Hematopoietic multipotent progenitor cell treated with erythropoietin and hydrocortisone succinate and interleukin-3 and kit ligand, for 4 days (in vitro differentiated cells): ENCODE measurements around the gene DUSP14.
"Not testable (repeated sequence)": the region's sequence is repeated elsewhere in the genome, so short reads cannot be mapped to it uniquely, and the experiment has no call there.

ENCODE experiments used
- DNase-seq: peaks from one replicate; pipeline ENCODE4 v3.0.0-alpha.2; 2015

DUSP14 gene

DNA sequence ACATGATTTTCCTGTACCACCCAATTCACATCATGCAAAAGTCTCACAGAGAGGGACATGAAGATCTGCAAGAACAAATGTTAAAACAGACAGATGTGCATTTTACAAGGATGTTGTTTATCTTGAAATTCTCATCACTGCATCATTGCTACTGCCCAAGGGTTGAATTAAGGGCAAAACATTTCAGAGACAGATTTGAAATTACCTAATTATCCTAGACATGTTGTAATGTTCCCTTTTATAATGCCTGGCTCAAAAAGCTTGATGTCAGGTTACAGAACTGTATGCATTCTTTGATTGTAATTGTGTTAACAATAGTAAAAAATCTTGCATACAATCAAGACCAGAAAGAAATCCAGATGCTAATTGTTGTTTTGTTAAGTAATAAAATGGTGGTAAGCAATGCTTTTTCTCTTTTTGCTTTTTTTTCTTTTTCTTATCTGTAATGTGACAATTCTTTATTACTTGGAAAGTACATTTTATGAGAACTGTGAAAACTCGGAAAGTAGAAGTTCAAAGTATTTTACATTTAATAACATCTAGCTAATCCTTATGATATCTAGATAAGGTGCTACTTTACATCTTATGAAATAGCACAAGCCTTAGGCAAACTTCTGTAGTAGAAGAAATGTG is 3.6 kb upstream of the DUSP14 start:
- DNase-seq: no peak

DNA sequence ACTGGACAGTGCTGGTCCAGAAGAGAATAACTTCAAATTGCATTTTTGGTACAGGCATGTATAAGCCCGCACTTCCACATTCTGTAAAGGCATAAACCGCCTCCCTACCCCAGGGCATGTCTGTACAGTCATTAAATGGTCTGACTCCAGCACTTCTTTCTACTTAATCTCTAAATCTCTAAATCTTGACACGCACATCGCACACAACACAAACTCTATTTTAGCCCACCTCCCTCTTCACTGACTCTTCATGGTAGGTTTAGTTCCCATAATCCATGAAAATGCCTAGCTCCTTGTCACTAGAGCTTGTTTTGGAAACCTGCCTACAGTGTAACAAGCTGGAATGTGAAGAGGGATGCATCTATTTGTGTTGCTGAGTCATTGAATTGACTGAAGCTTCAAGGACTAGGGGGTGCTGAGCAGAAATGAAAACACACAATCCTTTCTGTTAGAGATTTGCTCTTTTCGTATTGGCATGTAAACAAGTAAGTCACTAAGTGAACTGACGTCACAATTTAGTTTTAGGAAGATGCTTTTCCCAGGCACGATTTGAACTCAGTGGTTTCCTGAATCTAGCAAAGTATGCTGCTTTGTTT is 1.6 kb upstream of the DUSP14 start:
- DNase-seq: peak; percentile 76

DNA sequence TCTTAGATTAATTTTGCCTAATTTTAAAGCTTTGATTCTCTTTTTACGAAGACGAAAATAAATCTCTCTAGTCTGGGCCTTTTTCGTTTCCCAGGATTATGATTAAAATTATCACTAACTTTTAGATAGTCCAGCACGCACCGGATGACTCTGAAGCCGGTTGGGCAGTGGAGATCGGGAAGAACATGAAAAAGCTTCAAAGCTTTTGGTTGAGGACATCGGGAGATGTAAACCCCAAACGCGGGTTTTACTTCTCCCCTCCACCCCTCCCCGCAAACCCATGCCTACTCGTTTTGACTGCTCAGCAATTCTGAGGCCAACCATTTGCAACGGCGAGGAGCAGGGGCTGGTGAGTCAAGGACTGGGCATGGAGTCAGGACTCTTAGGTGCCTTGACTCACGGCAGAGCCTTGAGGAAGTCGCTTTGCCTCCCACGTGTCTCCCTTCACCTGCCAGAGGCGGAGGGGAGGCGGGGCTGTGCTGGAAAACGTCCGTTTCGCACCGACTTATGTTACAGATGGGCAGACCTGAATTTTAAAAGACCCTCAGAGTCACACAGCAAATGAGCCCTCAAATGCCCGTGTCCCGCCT is 989 bp upstream of the DUSP14 start:
- DNase-seq: peak; percentile 58

DNA sequence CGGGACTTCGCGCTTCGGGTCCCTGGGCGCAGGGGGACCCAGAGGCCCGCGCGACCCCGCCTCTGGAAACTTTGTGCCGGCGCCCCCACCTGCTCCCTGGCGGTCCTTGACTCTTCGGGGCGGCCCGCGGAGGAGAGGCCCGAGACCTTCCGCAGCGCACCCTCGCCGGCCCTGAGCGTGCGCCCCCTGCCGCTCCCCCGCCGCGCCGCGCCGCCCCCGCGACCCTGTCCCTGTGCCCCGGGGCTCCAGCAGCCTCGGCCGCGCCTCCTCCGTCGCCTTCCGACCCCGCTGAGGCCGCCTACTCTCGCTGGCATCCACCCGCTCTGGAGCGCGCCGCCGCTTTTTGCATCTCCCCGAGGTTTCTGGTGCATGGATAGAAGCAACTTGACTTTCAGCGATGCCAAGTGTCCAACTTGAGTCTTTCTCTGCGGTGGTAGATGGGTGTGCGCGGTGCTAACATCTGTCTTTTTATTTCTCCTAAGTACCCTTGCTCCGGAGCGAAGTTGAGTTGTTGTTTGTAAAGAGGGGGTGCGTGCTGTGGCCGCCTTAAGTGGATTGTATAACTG is 414 bp downstream of the DUSP14 start:
- peak; percentile 89 for DNase-seq

DNA sequence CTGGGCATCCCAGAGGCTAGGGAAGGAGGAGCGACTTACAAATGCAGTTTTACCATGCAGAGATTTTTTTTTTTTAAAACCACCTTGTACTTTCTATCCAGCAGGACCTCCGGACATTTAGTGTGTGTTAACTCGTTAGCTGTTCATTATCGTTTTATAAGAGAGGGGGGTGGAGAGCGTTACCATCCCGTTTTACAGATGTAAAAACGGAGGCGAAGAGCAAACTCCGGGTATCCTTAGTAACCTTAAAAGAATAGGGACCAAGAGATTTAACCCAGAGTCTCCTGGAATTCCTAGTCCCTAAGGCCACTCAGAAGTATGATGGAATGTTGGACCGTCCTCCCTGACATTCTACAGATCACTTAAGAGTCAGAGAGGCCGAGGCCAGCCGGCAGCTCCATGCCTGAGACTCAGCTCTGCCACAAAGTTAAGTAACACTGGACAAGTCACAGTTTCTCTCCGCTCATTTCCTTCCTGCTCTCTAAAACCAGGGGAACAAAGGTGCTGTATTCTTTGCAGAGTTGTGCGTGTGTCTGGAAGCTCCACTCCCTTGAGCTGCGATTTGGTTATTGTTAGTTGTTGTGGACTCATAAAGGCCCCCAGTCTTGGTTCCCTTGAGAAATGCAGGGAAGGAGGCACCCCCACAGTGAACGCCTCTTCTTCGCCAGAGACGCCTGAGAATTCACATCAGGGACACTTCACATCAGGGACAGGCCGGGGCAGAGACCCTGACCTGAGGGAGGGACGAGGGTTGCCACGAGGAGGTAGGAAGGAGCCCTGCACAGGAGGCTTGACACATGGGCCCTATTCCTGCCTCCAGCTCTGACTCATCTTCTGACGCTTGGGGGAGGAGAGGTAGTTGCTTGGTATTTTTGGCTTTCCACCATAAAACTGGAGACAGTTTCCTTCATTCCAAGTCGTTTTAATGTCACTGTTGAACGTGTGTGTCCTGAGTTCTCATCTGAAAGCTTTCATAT is 1.2 kb downstream of the DUSP14 start:
- DNase-seq: peak; percentile 62

DNA sequence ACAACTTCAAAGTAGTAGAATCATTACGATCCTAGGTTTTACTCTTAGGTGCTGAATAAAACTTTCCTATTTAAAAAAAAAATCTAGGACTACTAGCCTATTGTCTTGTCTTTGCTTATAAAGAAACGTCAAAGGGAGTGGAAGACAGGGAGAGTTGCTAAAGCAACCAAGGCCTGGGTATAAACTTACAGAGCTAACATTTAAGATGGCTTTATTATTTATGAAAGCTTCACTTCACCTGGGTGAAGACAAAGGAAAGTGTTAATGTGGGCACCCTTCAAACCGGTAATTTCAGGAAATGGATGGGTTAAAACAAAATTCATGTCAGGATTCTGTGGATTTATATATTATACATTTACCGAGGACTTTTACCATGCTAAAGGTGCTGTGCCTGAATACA is 2.5 kb downstream of the DUSP14 start:
- DNase-seq: no peak

DNA sequence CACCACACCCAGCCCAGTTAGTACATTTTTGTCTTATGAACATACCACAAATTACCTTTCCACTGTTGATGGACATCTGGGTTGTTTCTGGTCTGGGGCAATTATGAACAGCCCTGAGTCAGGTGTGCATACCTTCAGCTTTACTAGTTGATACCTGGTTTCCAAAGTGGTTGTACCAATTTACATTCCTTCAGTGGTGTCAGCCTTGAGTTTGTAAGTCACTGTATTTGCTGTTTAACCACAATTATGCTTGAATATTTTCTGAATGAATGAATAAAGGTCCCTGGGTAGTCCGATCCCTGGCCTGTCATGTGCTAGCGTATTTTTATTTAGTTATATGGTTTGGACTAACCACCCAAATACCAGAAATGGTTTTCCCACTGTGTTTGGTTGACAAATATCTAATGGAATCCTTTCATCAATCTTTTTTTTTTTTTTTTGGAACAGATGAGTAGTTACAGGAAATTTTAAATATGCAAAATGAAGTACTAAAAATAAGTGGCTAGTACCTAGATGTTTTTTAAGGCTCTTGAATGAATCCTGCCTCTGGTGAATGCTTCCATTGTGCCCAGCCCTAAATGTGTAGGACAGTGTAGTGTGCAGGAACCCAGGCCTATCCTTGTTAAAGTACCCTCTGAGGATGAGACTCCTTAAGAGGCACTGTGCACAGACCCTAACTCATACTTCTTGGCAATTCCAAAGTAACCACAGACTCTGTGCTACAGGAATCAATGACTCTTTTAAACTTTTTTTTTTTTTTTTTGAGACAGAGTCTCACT is 3.7 kb downstream of the DUSP14 start:
- DNase-seq: no peak

DNA sequence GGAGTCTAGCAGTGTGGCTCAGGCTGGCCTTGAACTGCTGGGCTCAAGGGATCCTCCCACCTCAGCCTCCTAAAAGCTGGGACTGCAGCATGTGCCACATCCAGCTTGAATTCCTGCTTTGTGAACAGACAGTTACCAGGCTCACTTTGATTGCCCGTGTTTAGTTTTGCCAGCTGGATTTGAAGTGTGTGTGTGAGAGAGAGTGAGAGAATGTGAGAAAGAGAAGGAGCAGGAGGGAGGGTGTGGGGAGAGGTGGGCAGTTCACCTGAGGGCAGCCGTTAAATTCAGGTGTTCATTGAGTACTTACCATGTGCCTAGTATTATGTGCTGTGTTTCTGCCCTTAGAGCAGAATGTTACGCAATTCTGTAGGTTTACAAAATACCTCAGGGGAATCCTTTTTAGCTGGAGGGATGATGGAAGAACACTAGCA is 4.7 kb downstream of the DUSP14 start:
- DNase-seq: no peak

DNA sequence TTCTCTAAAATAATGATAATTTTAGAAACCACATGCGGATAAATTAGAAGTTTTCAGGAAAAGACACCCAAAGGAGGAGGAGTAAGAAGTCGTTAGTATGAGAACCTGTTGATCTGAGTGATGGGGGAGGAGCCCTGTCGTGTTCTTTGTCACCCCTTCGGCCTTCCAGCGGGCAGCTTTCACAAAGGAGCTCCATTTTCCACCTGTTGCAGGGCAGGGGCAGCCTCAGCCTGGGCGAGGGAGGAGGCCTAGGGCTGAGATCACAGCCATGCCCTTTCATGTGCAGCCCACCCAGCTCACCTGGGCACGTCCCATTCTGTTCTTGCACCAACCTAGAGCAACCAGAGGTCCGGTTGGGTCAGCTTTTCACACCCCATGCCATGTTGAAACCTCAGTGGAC is 5.3 kb downstream of the DUSP14 start:
- no peak for DNase-seq

DNA sequence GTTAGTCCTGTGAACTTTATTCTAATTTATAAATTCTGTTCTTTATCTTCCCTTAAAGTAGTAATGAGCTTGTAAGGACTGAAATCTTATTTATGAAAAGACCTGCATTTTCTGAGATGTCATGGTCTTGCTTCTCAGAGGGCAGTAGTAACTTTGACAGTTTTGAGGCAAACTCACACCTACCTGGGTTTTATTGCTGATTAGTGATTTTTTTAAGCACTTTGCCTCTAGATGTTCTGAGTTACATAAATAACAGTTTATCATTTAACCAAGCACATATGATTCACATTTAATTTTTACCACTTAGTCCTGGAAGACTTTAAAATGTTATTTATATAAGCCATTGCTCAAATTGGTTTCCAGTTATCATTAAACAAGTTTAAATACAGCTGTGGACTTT is 10.7 kb downstream of the DUSP14 start:
- no peak for DNase-seq

DNA sequence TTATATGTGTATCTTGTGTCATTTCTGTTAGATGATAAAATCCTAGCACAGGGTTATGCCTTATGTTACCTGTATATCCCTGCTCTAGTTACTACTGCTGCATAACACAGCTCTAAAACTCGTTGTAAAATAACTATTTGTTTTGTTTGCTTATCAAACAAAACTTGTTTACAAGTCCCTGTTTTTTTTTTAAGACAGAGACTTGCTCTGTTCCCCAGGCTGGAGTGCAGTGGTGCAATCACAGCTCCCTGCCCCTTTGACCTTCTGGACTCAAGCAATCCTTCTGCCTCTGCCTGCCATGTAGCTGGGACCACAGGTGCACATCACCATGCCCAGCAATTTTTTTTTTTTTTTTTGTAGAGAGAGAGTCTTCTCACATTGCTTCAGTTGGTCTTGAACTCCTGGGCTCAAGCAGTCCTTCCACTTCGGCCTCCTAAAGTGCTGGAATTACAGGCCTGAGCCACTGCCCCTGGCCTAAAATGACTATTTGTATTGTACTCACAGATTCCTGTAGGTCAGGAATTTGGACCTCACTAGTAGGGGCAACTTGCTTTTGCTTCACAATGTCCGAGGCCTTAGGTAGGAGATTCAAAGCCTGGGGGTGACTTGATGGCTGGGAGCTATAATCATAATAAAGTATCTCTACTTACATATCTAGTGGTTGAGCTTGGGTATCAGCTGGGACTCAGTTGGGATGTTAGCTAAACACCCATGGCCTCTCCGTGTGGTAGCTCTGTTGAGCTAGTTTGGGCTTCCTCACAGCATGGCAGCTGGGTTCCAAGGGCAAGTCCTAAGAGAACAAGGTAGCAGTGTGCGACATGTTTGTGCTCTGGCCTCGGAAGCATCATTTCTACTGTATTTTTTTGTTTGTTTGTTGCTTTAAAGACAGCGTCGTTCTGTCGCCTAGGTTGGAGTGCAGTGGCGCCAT is 12.6 kb downstream of the DUSP14 start:
- no peak for DNase-seq

DNA sequence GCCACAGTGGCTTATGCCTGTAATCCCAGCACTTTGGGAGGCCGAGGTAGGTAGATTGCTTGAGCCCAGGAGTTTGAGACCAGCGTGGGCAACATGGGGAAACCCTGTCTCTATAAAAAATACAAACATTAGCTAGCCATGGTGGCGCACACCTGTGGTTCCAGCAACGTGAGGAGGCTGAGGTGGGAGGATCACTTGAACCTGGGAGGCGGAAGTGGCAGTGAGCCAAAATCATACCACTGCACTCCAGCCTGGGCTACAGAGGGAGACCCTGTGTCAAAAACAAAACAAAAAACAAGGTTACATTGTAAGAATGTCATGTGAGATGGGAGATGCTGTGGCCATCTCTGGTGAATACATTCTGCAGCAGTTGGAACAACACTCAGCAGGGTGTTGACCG is 13.5 kb downstream of the DUSP14 start:
- no peak for DNase-seq

DNA sequence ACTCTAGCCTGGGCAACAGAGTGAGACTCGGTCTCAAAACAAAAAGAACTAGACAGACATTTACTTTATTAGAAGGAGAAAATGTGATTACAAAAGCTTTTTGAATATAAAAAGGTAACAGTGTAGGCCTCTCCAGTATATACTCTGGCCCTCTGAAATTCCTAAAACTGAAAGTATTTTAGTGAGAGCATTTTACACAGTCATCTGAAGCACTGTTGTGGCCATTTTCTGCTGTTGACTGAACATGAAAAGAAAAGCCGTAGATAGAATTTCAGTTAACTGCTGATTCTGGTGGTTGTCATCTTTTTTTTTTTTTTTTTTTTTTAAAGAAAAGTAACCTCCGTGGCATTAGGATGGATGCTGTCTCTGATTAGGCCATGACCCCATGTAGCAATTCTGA is 15.6 kb downstream of the DUSP14 start:
- DNase-seq: no peak

DNA sequence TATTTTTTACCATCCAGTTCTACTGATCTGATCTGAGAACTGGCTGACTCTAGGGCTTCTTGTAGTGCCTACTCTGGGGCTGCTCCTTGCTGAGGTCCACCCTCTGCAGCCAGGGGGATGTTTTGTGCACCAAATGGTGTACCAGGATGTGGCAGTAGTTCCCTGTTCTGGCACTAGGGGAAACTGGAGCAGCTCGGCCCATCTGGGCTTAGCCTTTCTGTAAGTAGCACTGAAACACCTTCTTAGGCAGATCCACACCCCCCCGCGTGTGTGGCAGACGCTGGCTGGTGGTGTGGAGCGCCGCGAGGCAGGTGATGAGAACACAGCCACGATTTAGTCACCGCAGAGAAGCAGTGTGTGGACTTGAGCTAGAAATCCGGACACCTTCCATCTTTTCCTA is 17.0 kb downstream of the DUSP14 start:
- DNase-seq: peak; percentile 77

DNA sequence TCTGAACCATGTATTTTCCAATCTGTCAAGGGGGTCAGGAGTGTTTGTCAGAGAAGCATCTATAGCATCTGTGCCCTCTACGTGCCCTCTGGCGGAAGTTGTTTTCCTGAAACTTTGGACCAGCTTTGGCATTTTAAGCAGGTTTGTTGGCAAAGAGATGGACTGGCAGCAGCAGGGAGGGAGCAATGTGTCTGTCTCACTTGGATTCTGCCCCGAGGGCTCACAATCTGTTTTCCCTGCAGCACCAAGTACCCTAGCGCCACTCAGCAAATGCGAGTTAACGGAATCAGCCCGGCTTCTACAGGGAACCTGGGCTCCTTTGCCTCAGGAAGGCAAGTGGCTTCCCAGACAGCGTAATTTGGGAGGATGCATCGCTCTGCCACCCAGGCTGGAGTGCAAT is 17.4 kb downstream of the DUSP14 start:
- DNase-seq: no peak

DNA sequence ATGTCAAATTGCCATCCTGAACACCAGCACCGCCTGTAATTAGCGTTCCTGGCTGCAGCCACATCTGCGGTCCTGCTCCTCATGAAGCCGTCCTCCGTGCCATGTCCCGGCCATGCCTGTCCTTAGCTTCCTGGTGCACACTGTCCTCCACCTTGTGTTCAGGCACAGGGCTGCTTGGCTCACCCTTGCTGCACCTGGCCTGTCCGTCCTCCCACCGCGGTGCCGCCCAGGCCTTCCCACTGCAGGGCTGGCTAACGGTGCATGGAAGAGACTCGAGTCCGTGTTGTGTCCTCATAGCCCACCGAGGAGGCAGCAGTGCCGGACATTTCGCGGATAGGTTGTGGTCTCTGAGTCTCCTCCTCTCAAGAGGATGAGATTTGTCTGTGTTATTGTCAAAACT is 20.4 kb downstream of the DUSP14 start:
- no peak for DNase-seq

DNA sequence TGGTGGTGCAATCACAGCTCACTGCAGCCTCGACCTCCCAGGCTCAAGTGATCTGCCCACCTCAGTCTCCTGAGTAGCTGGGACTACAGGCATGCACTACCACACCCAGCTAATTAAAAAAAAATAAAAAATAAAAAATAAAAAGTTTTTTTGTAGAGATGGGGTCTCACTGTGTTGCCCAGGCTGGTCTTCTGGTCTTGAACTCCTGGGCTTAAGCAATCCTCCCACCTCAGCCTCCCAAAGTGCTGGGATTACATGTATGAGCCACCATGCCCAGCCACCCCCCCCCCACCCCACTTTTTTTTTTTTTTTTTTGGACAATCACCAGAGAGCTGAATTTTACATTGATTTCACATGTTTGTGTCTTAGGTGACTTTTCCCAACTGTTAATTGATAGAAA is 22.0 kb downstream of the DUSP14 start:
- not testable (repeated sequence) for DNase-seq

DNA sequence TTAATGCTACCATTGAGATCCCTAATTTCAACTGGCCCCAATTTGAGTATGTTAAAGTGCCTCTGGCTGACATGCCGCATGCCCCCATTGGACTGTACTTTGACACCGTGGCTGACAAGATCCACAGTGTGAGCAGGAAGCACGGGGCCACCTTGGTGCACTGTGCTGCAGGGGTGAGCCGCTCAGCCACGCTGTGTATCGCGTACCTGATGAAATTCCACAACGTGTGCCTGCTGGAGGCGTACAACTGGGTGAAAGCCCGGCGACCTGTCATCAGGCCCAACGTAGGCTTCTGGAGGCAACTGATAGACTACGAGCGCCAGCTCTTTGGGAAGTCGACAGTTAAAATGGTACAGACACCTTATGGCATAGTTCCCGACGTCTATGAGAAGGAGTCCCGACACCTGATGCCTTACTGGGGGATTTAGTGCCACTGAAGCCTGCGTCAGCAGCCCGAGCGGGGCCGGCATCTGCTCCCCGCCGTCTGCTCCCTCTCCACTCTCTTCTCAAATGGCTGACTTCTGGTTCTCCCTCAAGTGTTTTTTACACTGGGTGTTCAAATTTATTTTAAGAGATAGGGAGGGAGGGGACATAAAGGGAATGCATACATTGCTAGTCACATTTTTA is 22.9 kb downstream of the DUSP14 start:
- no peak for DNase-seq

DNA sequence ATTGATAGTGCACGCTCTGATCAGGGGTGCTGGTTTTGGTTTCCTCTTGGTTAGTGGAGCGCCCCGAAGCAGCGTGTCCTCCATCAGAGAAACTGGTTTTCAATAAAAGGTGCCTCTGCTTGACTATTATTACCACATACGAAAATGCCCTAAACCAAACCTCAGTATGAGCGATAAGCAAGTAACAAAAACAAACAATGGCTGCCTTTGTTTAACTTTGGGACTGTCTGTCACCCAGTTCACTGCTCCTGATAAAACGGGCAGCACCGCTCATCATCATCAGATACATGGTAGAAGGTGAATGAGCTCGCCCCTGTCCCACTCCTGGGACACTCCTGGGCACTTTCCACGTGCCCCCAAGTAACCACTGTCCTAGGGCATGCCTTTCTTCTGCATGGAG is 24.0 kb downstream of the DUSP14 start:
- DNase-seq: no peak

DNA sequence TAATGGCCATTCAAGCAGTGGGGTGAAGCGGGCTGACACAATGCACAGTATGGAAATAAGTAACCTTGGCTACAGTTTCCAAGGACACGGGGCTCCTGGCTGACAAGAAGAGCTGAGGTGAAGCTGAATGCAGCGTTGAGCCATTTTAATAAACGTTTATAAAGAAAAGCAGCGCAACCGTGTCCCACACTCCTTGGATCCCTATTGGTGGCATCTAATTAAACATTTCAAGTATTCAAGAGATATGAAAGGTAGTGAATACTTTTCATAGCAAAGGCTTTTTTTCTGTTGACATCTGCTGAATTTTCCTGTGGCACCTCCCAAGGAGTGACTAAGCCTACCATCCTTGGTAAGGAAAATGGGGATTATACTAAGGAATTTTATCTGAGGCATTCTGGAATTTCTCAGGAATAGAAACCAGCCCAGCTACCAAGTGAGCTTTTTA is 26.5 kb downstream of the DUSP14 start:
- no peak for DNase-seq

DNA sequence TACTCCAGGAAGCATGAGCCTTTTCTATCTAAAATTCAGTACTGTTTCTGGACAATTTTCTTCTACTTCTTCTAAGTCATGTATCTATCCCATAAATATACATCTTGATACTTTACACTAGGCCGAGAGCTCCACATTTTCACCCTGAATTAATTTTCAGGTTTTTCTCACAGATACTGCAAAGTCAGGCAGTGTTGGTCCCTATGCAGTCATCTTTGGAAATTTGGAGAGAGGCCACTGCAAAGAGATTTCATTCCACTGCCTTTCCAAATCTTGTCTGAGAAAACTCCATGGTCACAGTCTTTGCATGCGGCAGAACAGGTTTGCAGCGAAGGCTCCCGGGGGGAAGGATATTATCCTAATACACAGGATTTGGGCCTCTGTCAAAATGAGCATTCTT is 28.2 kb downstream of the DUSP14 start:
- no peak for DNase-seq
